Measurements from ENCODE around the gene OPCML. TPM values are rescaled to one million over a fixed set of nuclear protein-coding genes. Genes with fewer than 3 reads are reported as not detected.

Gene OPCML
- total and polyA plus RNA-seq, 4 donors, result under 0.01 to 0.01 TPM; not detected in 2

DNA sequence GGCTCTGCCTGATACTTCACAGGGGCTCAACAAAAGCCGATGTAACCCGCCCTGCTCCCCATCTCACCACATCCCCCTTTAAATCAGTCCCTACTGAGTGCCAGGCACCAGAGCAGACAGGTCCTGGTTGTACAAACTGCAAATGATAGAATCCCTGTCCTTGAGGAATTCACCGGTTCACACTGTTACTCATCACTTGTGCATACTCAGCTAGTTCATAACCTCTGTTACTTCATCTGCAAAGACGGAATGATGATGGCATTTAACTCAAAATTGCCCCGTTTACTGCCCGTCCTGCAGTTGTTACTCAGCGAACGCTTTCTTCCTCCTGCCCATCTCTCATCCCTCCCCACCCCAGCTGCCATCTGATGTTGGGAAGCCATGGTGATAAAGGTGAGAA, 384.7 kb downstream of the OPCML start:
- Histone ChIP-seq H3K9ac (ENCODE audit: low read depth in 1 of 2, low read length in 2 of 2) (no peak overlapping the region), H3K4me3 (ENCODE audit: low read depth in 1 of 3, low read length in 3 of 3) (no peak overlapping the region), H3K36me3 (ENCODE audit: control insufficient read depth in 4 of 4, insufficient read depth in 3 of 4, low read depth in 1 of 4, low read length in 3 of 4) (no peaks in the 10 kb centered on the region), H3K27me3 (ENCODE audit: control insufficient read depth in 4 of 4, insufficient read depth in 4 of 4, low read length in 3 of 4) (peaks cover 0 to 11% (median 0%) of the 10 kb centered on the region in 4 donors), H3K9me3 (ENCODE audit: control insufficient read depth in 4 of 4, low read length in 3 of 4) (no peaks in the 10 kb centered on the region), H3K27ac (ENCODE audit: low read depth in 1 of 2, low read length in 2 of 2) (no peak overlapping the region), H3K4me1 (ENCODE audit: control insufficient read depth in 4 of 4, insufficient read depth in 4 of 4, low read length in 3 of 4) (no peaks in the 10 kb centered on the region)
- DNase-seq (ENCODE audit: low spot score), result no peak
- 80% methylated on average over 8 of the region's 8 CpGs for WGBS
- TF ChIP-seq EGR1 (IDR thresholded peaks at IDR 0.05; ENCODE audit: low read depth in 2 of 2) (no peak), GABPA (IDR thresholded peaks at IDR 0.05 in 1 of 2, conservative IDR thresholded peaks at IDR 0.05 in 1 of 2) (no peak), FOXA1 (IDR thresholded peaks at IDR 0.05) (no peak)
- TF ChIP-seq, protein P1, sequence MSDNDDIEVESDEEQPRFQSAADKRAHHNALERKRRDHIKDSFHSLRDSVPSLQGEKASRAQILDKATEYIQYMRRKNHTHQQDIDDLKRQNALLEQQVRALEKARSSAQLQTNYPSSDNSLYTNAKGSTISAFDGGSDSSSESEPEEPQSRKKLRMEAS (IDR thresholded peaks at IDR 0.05), result no peak

DNA sequence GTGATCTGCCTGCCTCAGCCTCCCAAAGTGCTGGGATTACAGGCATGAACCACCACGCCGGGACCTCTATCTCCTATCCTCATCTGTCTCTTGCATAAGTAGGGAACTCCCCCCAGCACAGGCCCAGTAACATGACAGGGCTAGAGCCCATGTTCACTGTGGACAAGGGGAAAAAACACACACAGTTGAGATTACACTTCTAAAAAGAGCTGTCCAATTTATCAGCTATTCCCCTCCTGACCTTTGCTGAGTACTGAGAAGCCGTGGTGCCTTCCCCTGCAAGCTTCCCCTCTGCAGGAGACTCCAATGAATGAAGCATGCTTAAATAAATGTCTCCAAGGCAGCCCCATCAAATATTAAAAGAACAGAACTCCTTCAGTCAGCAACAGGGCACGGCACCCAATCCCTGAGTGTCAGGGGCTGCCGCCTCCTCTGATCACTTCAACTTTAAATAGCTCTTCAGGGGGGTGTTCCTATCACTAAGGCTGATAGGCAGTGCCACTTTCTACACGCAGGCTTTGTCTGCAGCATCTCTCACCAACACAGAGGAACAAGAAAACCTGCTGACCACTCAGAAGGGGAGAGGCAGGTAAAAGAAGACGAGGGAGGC, 385.5 kb downstream of the OPCML start:
- Histone ChIP-seq H3K27me3 (ENCODE audit: control insufficient read depth in 4 of 4, insufficient read depth in 4 of 4, low read length in 3 of 4) (peaks cover 0 to 12% (median 0%) of the 10 kb centered on the region in 4 donors), H3K9ac (ENCODE audit: low read depth in 1 of 2, low read length in 2 of 2) (no peak overlapping the region), H3K4me1 (ENCODE audit: control insufficient read depth in 4 of 4, insufficient read depth in 4 of 4, low read length in 3 of 4) (no peaks in the 10 kb centered on the region), H3K36me3 (ENCODE audit: control insufficient read depth in 4 of 4, insufficient read depth in 3 of 4, low read depth in 1 of 4, low read length in 3 of 4) (no peaks in the 10 kb centered on the region), H3K27ac (ENCODE audit: low read depth in 1 of 2, low read length in 2 of 2) (no peak overlapping the region), H3K4me3 (ENCODE audit: low read depth in 1 of 3, low read length in 3 of 3) (no peak overlapping the region), H3K9me3 (ENCODE audit: control insufficient read depth in 4 of 4, low read length in 3 of 4) (no peaks in the 10 kb centered on the region)
- 59% methylated on average over 7 of the region's 7 CpGs for WGBS
- no peak for DNase-seq (ENCODE audit: low spot score)
- TF ChIP-seq SP1 (IDR thresholded peaks at IDR 0.05) (no peak), EGR1 (IDR thresholded peaks at IDR 0.05; ENCODE audit: low read depth in 2 of 2) (no peak), TAF1 (conservative IDR thresholded peaks at IDR 0.05) (no peak), FOXA2 (IDR thresholded peaks at IDR 0.05) (no peak), FOXA1 (IDR thresholded peaks at IDR 0.05) (no peak), GABPA (IDR thresholded peaks at IDR 0.05 in 1 of 2, conservative IDR thresholded peaks at IDR 0.05 in 1 of 2) (no peak)
- TF ChIP-seq, protein P2, sequence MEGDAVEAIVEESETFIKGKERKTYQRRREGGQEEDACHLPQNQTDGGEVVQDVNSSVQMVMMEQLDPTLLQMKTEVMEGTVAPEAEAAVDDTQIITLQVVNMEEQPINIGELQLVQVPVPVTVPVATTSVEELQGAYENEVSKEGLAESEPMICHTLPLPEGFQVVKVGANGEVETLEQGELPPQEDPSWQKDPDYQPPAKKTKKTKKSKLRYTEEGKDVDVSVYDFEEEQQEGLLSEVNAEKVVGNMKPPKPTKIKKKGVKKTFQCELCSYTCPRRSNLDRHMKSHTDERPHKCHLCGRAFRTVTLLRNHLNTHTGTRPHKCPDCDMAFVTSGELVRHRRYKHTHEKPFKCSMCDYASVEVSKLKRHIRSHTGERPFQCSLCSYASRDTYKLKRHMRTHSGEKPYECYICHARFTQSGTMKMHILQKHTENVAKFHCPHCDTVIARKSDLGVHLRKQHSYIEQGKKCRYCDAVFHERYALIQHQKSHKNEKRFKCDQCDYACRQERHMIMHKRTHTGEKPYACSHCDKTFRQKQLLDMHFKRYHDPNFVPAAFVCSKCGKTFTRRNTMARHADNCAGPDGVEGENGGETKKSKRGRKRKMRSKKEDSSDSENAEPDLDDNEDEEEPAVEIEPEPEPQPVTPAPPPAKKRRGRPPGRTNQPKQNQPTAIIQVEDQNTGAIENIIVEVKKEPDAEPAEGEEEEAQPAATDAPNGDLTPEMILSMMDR (IDR thresholded peaks at IDR 0.05; ENCODE audit: low read depth, low read length, missing input control), result no peak
- TF ChIP-seq, protein P3, sequence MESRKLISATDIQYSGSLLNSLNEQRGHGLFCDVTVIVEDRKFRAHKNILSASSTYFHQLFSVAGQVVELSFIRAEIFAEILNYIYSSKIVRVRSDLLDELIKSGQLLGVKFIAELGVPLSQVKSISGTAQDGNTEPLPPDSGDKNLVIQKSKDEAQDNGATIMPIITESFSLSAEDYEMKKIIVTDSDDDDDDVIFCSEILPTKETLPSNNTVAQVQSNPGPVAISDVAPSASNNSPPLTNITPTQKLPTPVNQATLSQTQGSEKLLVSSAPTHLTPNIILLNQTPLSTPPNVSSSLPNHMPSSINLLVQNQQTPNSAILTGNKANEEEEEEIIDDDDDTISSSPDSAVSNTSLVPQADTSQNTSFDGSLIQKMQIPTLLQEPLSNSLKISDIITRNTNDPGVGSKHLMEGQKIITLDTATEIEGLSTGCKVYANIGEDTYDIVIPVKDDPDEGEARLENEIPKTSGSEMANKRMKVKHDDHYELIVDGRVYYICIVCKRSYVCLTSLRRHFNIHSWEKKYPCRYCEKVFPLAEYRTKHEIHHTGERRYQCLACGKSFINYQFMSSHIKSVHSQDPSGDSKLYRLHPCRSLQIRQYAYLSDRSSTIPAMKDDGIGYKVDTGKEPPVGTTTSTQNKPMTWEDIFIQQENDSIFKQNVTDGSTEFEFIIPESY (IDR thresholded peaks at IDR 0.05), result no peak

DNA sequence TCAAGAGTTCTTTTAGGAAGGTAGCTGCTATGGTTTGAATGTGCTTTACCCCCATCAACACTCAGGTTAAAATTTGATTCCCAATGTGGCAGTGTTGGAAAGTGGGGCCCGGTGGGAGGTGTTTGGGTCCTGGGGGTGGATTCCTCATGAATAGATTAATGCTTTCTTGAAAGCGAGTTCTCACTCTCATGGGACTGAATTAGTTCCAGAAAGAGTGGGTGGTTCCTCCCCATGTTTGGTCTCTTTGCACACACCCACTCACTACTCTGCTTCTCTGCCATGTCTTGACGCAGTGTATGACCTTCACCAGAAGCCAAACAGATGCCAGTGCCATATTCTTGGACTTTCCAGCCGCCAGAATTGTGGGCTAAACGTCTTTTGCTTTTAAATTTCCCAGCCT, 394.4 kb downstream of the OPCML start:
- H3K36me3 ChIP-seq (ENCODE audit: control insufficient read depth in 4 of 4, insufficient read depth in 3 of 4, low read depth in 1 of 4, low read length in 3 of 4), result no peaks in the 10 kb centered on the region
- peaks cover 0 to 2% (median 0%) of the 10 kb centered on the region in 4 donors for H3K4me1 ChIP-seq (ENCODE audit: control insufficient read depth in 4 of 4, insufficient read depth in 4 of 4, low read length in 3 of 4)
- peaks cover 0 to 4% (median under 1%) of the 10 kb centered on the region in 4 donors for H3K27me3 ChIP-seq (ENCODE audit: control insufficient read depth in 4 of 4, insufficient read depth in 4 of 4, low read length in 3 of 4)
- H3K4me3 ChIP-seq (ENCODE audit: low read depth in 1 of 3, low read length in 3 of 3), result no peak overlapping the region
- H3K9ac ChIP-seq (ENCODE audit: low read depth in 1 of 2, low read length in 2 of 2), result no peak overlapping the region
- TF ChIP-seq FOXA2 (IDR thresholded peaks at IDR 0.05) (no peak), NR2F2 (IDR thresholded peaks at IDR 0.05) (no peak)
- DNase-seq (ENCODE audit: low spot score), result no peak
- no peak overlapping the region for H3K27ac ChIP-seq (ENCODE audit: low read depth in 1 of 2, low read length in 2 of 2)
- H3K9me3 ChIP-seq (ENCODE audit: control insufficient read depth in 4 of 4, low read length in 3 of 4), result no peaks in the 10 kb centered on the region
- WGBS, result 72% methylated on average over 5 of the region's 5 CpGs
